NCI-H345 treated with DMSO at 0.1 percent for 48 hours (cell line): ENCODE measurements around the gene MRRF.
A peak's percentile ranks its signal among the peaks of the same experiment; 100 is the strongest.

Experiments used
- DNase-seq: peaks from one replicate; lab custom pipeline; 2025; ENCODE audit not compliant: unreplicated experiment; lab: John Stamatoyannopoulos, UW

The MRRF gene

DNA sequence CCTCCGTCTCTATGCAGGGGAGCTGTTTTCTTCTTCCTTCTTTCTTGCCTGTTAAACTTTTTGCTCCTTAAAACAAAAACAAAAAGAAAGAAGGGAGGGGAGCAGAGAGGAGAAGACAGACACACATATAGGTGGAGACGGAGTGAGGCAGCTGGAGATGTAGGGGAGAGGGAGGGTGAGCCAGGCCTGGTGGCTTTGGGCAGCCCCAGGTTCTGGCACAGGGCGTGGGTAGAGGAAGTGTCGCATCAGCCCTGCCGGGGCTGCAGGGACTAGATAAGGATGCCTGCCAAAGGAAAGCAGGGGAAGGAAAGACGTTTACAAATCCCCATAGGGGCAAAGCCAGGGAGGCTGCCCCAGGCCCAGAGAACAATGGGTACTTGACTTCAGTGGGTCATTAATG, 67.4 kb downstream of the MRRF start:
- no peak for DNase-seq

DNA sequence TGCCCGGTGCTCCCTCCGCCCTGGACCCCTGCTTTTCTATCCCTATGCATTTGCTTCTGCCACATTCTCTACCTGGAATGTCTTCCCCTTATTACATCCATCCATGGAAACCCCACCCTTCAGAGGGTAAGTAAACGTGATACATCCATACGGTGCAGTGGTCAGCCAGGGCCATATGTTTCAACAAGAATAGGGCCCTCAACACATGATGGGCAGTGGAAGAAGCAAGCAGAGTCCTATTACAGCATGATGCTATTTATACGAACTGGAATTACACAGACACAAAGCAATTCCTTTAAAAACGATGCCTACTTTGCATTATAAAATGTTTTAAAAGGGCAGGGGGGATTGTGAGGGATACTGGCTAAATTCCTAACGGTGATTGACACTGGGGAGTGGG, 68.0 kb downstream of the MRRF start:
- DNase-seq = no peak

DNA sequence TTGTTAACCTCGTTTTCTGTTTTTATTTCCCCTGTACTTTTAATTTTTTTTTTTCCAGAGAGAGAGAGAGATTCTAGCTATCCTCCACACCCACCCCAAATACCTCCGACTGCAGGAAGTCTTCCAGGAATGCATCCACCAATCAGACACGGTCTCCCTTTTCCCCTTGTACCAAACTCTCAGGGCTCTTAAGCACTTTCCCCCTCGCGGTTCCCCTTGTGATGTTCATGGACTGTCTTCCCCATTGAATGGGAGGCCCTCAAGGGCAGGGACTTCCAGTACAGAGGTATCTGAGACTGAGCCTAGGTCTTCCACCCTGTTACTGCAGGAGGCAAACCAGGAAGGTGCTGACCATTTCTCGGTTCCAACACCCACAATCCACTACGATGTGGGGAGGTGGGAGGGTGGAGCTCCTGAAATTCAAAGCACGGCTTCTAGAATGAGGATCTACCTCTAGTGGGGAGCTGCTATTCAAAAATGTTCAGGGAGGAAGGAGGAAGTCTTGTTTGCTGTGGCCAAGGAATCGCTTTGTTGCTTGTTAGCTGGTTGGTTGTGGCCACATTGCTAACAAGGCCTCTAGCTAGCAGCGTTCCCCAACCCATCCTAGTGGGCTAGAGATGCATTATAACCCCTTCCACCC, 68.6 kb downstream of the MRRF start:
- DNase-seq = no peak

DNA sequence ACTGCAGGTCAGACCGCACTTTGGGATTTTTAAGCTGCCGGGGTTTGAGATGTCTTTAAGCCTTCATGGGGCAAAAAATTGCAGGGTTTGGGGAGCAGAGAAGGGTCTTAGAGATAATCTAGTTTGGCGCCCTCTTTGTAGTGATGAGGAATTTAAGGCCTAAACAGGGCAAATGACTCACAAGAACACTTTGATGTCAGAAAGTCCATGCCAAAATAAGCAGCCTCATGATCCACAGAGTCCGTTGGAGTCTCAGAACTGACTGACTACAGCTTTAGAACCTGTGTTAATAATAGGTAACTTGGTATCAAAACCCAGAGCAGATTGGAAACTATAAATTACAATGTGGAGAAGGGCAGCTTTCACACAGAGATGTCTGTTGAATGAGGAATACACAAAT, 70.2 kb downstream of the MRRF start:
- DNase-seq = no peak

DNA sequence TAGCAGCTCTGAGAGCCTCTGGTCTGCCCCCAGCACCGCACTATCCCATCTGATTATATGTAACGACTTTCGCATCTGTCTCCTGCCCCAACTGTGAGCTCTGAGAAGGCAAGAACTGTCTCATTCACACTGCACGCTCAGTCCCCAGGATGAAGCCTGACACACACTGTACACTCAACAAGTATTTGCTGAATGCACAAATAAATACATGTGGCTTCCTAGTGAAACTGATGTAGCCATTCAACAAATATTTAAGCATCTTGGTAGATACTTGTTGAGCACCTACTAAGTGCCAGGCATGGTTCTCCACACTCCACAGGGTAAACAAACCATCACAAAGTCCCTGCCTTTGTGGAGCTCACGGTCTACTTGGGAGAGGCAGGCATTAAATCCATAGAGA, 71.5 kb downstream of the MRRF start:
- DNase-seq = no peak

DNA sequence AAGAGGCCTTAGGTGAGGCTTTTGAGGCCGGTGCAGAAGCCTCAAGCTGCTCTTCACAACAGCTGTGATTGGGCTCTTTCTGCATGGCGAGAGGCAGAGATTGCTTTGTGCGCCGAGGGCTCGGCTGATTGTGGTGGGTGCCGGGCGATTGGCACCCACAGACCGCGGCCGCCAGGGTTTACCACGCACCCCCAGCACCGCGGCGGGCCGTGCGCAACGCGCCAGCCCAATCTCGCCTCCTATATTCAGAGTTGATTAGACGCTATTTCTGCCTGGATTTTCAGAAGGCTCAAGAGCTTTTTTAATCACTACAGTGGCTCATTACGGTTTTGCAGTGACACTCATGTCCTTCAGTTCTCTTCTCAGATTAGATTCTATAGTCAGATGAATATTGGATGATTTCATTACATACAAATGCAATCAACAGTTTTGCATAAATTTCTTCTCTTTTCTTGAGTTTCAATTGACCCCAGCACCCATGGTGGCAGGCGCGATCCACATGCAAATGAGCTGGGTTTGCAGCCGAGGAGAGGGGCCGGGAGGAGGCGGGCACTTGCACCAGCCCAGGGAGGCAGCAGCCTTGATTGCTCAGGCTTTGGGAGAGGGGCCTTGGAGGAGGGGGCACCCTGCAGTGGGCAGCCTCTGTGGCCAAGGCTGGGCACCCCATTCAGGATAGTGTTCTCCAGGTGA, 72.3 kb downstream of the MRRF start:
- no peak for DNase-seq

DNA sequence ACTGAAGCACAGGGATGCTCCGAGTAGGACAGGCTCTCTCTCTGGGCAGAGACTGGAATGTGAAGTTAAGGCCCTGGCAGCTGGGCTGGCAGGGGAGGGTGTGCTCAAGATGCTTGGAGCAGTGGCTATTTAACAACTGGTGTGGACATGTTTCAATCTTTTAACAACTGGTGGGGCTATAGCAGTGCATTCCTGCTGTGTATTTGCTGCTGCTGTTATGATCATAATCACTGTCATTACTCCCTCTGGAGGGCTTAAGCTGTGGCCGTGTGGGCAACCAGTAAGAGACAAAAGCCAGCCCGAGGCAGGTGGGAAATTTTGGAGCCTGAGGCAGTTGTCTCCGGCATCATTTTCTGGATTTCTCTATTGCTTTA, 72.9 kb downstream of the MRRF start:
- DNase-seq = no peak

DNA sequence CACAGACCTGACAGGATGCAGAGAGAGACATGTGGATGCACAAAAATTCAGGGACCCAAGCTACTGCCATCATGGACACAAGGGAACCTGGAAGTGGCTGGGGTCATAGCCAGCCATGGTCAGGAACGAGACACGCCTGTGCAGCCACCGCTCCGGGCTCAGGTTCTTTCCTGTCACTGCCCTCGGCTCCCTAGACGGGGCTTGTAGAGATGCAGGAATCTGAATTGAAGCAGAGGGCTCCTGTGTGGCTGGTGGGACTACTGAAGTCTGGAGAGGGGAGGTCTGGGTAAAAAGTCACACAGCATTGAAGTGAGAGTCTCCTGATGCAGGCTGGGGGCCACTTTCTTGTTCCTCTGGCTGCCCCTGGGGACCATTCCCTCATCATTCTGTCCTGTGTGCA, 73.9 kb downstream of the MRRF start:
- no peak for DNase-seq

DNA sequence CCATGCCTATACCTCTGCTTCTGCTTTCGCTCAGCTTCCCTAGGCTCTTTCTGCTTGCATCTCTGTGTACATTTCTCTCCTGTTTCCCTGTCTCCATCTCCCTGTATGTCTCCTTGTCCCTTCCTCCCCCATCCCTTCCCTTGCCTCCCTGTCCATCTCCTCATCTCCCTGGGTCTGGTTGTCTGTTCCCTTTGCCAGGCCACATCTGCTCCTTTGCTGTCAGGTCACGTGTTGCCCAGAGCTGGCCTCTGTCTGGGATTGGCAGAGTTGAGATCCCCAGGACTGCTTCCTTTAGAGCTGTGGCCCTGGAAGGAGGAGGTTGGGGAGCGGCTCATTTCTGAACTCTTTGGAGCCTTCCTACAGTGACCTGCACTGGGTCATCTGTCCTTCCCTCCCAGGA, 74.3 kb downstream of the MRRF start:
- DNase-seq = no peak

DNA sequence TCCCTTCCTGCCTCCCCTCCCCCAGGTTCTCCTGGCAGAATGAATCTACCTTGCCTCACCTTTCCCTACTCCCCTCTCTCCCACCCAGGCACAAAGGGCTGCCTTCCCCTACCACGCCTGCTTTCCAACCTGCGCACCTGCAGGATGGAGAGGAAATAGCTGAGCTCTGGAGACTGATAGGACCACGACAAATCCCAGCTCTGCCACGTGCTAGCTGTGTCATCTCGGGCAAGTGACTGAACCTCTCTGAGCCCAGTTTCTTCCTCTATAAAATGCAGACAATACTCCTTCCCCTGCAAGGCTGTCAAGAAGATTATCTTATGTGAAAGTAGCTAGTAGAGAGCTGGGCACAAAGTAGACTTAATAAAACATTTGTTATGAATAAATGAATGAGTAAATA, 74.9 kb downstream of the MRRF start:
- no peak for DNase-seq

DNA sequence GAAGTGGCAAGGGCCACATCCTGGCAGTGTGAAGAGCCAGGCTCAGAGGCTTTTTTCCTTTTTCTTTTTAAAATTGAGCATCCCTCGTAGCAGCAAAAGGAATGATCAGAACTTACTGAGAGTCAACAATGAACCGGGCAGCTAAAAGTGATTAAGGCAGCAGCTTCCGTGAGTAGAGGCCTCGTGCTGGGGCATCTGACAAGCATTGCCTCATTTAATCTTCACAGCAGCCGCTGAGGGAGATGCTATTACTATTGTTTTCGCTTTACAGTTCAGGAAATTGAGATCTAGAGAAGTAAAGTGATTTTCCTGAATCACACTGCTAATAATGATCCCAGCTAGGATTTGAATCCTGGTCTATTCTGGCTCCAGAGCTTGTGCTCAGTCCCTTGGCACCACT, 75.5 kb downstream of the MRRF start:
- DNase-seq = no peak

DNA sequence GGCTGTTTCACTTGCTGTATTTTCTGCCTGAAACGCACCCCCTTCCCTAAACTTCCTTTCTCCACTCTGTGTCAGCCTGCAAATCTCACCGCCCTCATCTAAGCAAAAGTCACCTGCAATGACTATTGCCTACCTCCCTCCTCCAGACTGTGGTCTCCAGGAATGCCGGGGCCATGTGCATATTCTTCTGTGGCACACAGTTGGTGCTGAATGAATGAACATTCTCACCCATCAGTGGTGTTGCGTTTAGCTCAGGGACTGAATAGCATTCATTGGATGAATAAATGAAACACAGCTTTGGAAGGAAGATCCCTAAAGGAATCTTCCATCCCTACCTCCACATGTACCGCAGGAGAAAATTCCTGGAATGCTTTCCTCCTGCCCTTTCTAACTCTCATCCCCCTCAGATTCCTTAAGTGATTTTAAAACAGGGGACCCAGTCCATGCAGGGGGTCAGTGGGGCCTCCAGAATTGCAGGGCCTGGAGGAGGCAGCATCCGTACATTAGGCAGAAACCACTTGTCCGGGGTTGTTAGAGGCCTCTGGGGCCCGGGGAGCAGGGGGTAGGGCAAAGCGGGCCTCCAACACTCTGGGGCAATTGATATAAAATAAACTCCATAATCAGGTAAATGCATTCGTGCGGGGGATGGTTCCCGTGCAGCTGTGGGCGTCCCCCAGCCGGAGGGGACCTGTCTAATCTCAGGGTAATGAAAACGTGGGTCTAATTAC, 77.8 kb downstream of the MRRF start:
- DNase-seq = no peak

DNA sequence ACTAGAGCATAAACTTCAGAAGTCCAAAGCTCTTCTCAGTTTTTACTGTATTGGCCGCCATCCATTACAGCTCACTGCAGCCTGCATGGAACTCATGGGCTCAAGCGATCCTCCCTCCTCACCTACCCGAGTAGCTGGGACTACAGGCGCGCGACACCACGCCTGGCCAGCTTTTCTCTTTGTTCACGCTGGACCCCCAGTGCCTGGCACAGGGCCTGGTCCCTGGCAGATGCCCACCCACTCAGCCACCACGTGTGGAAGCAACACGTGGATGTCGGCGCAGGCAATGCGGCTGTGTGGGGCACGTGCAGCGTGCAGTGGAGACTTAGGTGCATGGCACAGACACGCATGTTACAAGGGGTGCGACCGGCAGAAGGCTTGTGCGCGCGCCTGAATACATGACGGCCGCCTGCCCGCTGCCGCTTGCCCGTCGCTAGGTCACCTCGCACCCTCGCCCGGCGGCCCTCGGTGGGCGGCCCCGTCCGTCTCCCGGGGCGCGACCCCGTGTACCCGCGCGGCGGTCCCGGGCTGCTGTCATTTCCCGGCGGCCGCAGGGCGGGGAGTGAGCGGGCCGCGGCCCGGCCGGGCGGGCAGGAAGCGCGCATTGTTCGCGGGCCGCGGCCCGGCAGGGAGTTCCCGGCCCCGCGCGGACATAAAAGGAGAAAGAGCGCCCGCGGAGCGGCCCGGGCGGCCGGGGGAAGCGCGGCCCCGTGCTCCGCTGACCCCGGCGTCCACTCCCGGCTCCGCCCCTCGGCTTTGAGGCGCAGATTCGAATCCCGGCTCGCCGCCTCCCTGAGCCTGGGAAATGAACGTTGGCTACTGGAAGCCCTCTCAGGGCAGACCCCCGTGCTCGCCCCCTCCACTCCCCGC, 82.0 kb downstream of the MRRF start:
- no peak for DNase-seq

DNA sequence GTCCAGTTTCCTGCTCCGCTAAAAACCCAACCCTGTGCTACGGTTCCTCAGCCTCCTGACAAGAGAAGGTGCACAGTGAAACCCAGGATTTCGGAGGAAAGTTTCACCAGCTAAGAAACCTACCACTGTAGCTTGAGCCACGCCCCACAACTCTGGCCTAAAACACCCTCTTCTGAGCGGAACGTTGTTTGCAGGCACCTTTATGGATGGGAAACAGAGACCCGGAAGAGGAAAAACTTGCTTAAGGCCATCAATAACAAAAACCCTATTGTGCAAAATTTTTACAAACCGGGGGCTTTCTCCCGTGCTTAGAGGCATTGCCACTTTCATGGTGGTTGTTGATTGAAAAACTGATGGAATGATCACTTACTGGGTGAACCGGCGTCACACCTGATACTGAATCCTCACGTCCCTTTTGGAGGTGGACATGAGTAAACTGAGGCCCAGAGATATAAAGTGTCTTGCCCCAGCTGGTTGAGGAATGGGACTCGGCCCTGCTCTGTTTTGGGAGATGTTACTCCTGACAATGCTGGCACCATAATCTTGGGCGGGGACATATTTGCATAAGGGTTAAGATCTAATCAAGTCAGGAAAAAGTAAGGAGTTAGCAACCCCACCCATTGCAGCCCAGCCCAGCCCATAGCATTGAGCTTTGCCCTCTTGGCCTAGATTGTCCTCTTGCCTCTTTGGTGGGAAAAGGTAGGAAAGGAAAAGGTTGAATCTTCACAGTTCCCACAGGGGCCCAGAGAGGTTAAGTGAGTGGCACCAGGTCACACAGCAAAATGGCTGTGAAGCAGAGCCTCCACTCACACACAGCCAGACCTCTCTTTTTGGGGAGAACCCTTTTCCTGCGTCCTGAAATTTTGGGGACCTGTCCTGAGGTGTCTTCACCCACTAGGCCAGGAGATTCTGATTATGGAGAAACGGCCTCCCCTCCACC, 82.9 kb downstream of the MRRF start:
- no peak for DNase-seq

DNA sequence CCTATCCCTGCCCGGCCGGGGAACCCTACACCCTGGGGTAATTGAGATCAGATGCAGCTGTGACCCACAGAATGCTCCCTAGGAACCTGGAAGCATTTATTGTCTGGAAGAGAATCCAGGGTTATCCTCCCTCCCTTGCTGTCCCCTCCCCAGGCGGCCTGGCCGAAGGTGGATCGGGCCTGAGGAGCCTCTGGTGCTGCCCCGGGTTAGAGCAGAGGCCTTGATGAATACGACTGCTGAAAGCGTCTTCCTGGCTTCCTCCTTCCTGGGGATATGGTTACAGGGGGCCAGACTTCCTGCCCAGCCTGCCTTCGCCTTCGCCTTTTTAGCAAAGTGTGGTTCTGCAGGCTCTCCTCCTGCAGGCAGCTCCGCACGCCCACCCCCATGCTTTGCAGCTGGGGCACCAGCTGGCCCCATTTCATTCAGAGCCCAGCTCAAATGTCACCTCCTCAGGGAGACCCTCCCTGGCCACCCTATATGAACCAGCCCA, 83.7 kb downstream of the MRRF start:
- no peak for DNase-seq

DNA sequence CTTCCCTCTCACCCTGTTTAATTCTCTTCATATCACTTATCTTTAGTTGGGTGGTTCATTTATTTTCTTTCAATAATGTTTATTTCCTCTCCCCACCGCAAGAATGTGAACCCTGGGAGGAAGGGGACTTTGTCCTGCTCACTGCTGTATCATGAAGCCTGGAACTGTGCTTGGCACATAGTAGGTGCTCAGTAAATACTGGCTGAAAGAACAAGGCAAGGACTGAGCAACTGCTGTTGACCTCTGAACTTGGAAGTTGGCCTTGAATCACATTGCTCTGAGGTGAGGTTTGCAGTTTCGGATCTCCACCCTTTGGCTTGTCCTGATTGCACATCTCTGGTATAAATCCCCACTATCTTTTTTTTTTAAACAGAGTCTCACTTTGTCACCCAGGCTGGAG, 84.1 kb downstream of the MRRF start:
- no peak for DNase-seq

DNA sequence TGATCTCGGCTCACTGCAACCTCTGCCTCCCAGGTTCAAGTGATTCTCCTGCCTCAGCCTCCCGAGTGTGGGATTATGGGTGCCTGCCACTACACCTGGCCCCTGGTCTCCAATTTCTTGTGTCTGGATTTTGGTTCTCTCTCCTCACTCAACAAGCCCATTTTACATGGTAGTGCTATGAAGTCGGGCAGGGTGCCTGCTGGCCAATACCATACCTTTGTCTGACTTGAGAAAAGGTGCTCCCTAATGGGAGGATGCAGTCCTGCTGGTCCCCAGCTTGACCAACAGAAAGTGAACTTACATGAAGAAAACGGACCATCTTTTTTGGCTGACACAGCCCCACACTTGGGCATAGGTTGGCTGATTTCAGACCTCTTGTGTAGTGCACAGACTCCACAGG, 84.5 kb downstream of the MRRF start:
- DNase-seq = no peak

DNA sequence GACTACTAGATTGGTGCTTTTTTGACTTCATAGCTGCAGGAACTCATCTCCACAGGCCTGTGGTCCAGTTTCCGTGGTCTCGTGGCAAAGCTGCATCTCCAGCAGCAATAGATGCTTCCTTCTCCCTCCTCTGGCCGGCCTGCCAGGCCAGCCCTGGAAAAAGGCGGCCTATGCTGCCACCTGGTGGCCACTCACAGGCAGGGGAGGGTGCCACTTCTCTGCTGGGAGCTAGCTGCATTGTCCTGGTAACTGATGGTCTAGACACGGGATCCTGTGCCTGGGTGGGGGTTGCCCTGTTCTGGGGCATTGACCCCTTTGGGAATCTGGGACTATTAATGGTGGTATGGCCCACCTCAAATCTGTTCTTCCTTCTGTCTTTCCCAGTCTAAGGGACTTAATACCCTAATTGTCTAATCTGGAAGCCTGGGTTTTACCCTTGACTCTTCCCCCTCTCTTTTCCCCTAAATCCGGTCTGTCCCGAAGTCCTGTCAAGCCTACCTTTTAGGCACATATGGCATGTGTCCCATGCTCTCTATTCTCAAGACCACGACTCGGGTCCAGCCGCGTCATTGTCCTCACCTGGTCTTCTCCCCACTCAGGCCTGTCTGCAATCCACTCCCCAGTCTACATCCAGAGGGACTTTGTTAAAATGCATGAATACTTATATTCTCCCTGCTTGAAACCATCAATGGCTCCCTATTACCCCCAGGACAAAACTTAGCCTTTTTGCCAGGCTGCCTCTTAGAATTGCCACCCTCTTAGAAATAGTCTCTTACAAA, 86.1 kb downstream of the MRRF start:
- DNase-seq = peak; percentile 53

DNA sequence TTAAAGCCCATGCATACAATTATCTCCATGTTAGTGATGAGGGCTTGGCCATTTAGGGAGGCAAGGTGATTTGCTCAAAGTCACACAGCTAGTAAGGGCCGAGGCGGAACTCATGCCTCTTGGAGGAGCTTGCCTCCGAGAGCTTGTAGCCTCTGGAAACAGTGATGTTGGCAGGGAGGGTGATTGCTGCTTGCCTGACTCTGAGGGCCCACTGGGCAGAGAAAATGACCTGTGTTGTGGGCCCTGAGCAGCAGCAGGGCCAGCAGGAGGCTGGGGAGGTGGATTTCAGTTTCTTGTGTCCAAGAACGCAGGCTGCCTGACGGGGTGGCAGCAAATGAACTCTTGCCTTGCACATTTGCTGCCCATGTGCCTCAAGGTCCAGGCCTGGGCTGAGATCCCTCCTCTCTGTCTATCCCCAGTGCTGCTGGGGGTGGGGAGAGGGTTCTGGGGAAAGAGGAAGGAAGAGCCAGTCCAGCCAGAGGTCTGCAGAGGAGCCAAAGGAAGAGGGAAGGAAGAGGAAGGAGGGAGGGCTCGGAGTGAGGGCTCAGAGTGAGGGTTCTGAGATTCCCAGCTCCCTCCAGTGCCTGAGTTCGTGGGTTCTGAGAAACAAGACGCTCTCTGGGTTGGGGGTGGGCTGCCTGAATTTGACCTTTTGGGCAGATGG, 90.0 kb downstream of the MRRF start:
- no peak for DNase-seq
